AG04449 (cell line): ENCODE data around the gene KCNH2.

Experiments
- CTCF ChIA-PET: fragments of 350-600 bp; formaldehyde crosslinking; extraction: SDS; loops from one replicate; lab custom pipeline; 2021; ENCODE audit warnings: antibody characterized with exemption; lab: Yijun Ruan, JAX
- POLR2A ChIA-PET: fragments of 400-600, 350-600 bp; formaldehyde crosslinking; extraction: SDS; loops from one replicate; lab custom pipeline; 2020; ENCODE audit warnings: antibody characterized with exemption, inconsistent platforms; lab: Yijun Ruan, JAX
- DNase-seq: peaks from one replicate; pipeline ENCODE4 v3.0.0-alpha.2; 2010; ENCODE audit warnings: low read depth, low spot score
- H3K4me3 ChIP-seq: 2 replicates; pipeline ENCODE4 v1.5.1; 2011; ENCODE audit warnings: low read depth, mild to moderate bottlenecking, control low read depth, low read length
- CTCF ChIP-seq: IDR thresholded peaks from one replicate; pipeline ENCODE4 v1.5.1; 2011; ENCODE audit warnings: mild to moderate bottlenecking, moderate library complexity, low read length, control low read depth, inconsistent platforms; ENCODE audit not compliant: insufficient read depth; ENCODE audit errors: missing control alignments

The KCNH2 gene

GRCh38 chr7:150909200-150909995 lies 68.7 kb downstream of the KCNH2 start:
- no peak for DNase-seq
- TF ChIP-seq CTCF: no peak
- ChIA-PET POLR2A (no interaction called here), CTCF (interaction anchor here (3.8 kb wide), 1 partner anchor 10 kb away, joined by 25 read pairs; no protein-coding TSS in a partner anchor)
- H3K4me3 ChIP-seq: no peak overlapping the region

- POLR2A ChIA-PET: no interaction called here
- no peak for DNase-seq
- TF ChIP-seq CTCF: no peak
- no peak overlapping the region for H3K4me3 ChIP-seq
- CTCF ChIA-PET: interaction anchor here (3.8 kb wide), 1 partner anchor 9 kb away, joined by 25 read pairs; no protein-coding TSS in a partner anchor
These were observed 69.9 kb downstream of the KCNH2 start for GRCh38 chr7:150908173-150908572.

GRCh38 chr7:150904011-150904909 lies 73.9 kb downstream of the KCNH2 start:
- no peak overlapping the region for H3K4me3 ChIP-seq
- TF ChIP-seq CTCF: no peak
- POLR2A ChIA-PET: no interaction called here
- CTCF ChIA-PET: interaction anchor here (1.2 to 2.3 kb wide), 2 partner anchors 81 to 207 kb away, joined by 4 to 7 read pairs; no protein-coding TSS in a partner anchor
- no peak for DNase-seq

GRCh38 chr7:150903606-150904005 lies 74.5 kb downstream of the KCNH2 start:
- POLR2A ChIA-PET: no interaction called here
- H3K4me3 ChIP-seq: no peak overlapping the region
- TF ChIP-seq CTCF: no peak
- CTCF ChIA-PET: interaction anchor here (1.2 to 2.3 kb wide), 2 partner anchors 82 to 207 kb away, joined by 4 to 7 read pairs; no protein-coding TSS in a partner anchor
- no peak for DNase-seq

GRCh38 chr7:150902078-150903033 lies 75.8 kb downstream of the KCNH2 start:
- no peak overlapping the region for H3K4me3 ChIP-seq
- CTCF ChIA-PET: interaction anchor here (1.0 to 1.4 kb wide), 2 partner anchors 87 to 206 kb away, joined by 3 to 4 read pairs; no protein-coding TSS in a partner anchor
- no peak for DNase-seq
- POLR2A ChIA-PET: no interaction called here
- no peak for TF ChIP-seq CTCF
